ENCODE data around the gene SLC4A3.
A peak's percentile ranks its signal among the peaks of the same experiment; 100 is the strongest.

The SLC4A3 gene, protein sequence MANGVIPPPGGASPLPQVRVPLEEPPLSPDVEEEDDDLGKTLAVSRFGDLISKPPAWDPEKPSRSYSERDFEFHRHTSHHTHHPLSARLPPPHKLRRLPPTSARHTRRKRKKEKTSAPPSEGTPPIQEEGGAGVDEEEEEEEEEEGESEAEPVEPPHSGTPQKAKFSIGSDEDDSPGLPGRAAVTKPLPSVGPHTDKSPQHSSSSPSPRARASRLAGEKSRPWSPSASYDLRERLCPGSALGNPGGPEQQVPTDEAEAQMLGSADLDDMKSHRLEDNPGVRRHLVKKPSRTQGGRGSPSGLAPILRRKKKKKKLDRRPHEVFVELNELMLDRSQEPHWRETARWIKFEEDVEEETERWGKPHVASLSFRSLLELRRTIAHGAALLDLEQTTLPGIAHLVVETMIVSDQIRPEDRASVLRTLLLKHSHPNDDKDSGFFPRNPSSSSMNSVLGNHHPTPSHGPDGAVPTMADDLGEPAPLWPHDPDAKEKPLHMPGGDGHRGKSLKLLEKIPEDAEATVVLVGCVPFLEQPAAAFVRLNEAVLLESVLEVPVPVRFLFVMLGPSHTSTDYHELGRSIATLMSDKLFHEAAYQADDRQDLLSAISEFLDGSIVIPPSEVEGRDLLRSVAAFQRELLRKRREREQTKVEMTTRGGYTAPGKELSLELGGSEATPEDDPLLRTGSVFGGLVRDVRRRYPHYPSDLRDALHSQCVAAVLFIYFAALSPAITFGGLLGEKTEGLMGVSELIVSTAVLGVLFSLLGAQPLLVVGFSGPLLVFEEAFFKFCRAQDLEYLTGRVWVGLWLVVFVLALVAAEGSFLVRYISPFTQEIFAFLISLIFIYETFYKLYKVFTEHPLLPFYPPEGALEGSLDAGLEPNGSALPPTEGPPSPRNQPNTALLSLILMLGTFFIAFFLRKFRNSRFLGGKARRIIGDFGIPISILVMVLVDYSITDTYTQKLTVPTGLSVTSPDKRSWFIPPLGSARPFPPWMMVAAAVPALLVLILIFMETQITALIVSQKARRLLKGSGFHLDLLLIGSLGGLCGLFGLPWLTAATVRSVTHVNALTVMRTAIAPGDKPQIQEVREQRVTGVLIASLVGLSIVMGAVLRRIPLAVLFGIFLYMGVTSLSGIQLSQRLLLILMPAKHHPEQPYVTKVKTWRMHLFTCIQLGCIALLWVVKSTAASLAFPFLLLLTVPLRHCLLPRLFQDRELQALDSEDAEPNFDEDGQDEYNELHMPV

DNA sequence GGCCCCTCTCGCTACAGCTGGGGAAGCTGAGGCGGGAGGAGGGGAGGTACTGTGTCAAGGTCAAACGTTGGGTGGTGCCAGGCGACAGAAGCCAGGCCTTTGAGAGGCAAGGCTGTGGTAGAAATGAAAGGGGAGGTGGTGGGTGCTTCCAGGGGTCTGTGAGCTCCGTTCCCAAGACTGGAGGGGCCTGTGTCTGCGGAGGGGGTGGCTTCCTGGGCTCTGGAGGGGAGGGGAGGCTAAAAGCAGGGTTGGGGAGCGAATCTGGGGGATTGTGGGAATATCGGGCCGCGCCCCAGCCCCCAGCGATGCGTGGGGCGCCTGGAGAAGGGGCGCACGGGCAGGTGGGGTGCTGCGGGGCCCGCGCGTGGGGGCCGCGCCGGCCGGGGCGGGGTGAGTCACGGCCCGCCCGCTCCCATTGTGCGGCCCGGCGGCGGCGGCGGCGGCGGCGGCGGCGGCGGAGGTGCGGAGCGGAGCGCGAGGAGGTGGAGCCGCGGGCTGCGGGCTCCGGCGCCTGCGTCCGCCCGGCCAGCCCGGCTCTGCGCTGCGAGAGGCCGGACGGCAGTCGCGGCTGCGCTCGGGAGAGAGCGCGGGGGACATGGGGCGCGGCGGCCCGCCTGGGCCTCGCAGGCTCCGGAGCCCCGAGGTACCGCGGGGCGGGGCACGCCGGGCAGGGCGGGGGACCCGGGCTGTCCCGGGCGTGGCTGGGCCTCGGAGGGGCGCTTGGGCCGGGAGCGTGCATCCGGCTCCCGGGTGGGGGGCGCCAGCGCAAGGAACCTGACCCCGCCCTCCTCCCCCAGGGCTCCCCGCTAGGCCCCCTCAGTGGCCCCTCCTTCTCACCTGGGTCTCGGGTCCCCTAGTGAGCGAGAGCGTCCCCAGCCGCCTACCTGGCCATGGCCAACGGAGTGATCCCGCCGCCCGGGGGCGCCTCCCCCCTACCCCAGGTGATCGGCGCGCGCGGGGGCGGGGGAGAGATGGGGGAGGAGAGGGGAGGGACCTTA lies at the start of gene SLC4A3:
Gene SLC4A3, plus strand, starts transcription at position 528 of the 998 bp plus-strand sequence. Its CDS starts 363 bp downstream, at position 891.
- no peak for FAIRE-seq

DNA sequence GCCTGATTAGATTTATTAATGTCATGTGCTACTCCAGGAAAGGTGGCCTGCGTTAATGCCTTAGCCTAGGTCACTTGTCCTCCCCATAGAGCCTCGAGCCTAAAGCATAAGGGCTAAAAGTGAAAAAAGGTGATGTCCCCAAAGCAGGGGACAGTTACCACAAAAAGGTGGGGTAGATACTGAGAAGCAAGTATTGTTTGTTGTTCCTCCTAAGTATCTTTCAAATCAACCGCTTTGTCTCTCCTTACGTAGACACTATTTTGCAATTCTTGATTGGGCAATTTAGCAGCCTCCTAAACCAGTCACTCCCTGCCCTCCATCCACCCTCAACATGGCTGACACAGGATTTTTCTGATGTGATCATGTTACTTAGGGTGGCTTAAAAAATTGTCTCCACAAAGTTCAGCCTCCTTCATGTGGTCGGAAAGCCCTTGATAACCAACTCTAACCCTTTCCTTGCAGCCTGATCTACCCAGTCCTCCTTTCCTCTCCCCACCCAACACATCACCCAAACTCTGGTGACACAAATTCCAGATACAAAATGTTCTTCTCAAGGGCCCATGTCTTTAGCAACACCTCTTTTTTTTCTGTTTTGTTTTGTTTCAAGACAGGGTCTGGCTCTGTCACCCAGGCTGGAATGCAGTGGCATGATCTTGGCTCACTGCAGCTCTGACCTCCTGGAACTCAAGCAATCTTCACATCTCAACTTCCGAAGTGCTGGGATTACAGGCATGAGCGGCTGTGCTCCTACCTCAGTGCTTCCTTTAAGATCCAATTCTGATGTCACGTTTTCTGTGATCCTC lies 48.4 kb upstream of the SLC4A3 start:
- FAIRE-seq = no peak

DNA sequence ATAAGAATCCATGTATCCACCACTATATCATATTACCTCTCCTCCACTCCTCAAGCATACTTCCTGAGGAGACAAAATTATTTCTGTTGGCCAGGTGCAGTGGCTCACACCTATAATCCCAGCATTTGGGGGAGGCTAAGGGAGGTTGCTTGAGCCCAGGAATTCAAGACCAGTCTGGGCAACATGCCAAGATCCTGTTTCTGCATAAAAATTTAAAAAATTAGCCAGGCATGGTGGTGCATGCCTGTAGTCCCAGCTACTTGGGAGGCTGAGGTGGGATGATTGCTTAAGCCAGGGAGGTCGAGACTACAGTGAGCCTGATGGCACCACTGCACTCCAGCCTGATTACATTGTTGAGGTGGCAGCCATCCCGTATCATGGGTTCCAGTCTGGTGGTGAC lies 46.1 kb upstream of the SLC4A3 start:
- no peak for FAIRE-seq

DNA sequence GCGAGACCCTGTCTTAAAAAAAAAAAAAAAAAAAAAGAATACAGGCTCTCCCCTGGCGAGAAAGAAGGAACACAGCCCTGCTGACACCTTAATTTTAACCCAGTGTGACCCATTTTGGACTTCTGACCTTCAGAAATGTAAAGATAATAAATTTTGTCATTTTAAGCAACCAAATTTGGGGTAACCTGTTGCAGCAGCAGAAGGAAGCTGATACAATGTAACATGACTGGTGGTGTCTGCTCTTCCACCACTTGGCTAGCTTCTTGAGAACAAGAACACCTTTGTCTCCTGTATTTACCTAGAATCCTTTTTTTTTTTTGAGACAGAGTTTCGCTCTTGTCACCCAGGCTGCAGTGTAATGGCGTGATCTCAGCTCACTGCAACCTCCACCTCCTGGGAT lies 36.3 kb upstream of the SLC4A3 start:
- FAIRE-seq = no peak

DNA sequence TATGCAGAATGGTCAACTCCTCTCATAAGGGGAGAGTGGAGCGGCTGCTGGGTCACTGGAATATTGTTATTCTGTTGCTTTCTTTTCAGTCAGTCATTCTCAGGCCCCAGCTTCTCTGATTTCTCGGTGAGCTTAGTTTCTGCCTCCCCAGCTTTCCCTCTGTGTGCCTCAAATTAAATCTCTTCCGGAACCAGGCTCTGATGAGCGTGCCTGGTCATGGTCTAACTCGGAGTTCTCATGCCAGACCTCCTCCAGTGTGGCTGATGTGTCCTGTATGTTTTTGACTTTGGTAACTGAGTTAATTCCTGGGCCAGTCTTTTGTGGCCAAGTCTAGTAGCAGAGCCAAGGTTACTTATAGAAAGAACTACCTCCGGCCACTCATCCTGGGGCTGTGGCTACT lies 34.7 kb upstream of the SLC4A3 start:
- FAIRE-seq = no peak

DNA sequence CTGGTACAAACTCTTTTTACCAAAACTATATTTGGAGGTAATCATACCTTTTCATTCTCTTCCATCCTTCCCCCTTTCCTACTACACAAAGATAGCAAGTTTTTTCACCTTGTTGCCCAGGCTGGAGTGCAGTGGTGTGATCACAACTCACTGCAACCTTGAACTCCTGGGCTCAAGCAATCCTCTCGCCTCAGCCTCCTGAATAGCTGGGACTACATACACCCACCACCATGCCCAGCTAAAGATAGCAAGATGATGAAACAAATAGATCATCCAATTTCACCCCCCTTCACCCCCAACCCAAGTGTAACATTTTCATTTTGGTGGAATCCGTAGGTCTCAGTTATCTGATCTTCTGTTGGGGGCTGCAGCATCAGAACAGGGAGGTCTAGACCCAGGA lies 34.3 kb upstream of the SLC4A3 start:
- FAIRE-seq = no peak

DNA sequence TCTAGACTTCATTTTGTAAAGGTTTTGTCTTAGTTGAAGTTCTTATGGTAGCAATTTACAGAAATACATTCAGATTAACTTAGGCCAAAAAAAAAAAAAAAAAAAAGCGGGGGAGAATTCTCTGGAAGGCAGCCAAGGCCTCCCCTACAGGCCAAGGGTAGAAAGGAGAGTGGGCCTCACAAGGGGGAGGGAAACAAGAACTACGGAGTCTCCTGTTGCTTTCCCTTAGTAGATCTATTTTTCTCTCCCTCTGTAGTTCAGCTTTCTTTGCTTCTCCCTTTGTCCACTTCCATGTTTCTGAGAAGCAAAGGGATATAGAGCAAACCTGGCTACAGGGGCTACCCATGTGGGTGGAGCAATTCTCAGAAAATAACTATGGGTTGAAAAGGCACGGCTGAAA lies 32.2 kb upstream of the SLC4A3 start:
- no peak for FAIRE-seq

DNA sequence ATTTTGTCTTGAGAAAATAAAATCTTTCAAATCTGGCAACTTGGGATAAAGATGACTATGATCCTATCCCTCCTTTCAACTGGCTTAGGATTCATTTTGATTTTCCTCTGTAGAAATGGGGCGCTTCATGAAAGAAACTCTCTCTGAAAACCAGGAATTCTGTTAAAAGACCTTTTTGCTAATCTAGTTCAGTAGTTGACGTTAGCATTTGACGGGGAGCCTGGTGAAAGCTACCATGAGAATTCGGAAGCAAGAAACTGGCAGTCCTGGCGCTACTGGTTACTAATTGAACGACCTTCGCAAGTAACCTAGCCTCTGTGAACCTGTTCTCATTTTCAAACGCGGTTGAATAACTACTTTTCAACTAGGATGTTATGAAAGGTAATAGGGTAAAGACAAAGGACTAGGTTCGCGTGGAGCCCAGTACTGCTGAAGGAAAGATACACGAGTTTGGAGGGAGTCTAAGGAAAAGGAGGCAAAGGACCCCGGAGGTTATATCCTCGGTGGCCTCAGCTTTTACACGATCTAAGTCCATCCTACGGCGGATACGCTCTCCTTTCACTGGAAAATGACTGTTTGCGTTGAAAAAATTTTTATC lies 30.4 kb upstream of the SLC4A3 start:
- FAIRE-seq = peak; percentile 56

DNA sequence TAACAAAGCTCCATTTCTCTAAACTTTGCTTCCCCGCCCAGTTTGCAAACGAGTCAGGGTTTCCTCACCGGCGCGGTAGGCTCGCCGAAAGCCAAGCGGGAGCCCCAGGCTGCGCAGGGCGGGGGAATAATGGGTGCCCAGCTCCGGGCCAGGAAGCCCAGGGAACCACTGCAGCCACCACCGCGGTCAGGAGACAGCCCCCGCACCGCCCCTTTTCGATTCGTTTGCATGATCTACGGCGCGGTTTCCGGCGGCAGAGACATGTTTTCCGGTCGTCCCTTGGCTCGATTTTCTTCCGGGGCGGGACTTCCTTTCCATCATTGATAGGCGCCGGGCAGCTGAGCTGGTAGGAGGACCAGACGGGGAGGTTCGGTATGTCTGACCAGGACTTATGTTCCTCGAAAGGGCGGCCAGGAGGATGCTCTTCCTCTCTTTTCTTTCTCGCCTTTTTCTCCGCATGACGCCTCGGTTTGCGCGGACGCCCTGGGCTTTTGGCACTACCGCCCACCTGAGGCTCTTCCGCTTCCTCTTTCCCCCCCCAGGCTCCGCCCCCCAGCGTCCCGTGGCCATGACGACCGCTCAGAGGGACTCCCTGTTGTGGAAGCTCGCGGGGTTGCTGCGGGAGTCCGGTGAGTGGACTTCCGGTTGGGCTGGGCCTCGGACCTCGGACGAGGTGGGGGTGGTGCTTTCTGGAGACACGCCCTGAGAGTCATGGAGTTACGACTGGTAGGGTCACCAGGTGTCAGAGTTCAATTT lies 29.7 kb upstream of the SLC4A3 start, which contains the start of gene STK11IP:
Gene STK11IP, plus strand, starts transcription at position 306 of the 756 bp plus-strand sequence. Its CDS starts 263 bp downstream, at position 569.
- peak; percentile 97 for FAIRE-seq

DNA sequence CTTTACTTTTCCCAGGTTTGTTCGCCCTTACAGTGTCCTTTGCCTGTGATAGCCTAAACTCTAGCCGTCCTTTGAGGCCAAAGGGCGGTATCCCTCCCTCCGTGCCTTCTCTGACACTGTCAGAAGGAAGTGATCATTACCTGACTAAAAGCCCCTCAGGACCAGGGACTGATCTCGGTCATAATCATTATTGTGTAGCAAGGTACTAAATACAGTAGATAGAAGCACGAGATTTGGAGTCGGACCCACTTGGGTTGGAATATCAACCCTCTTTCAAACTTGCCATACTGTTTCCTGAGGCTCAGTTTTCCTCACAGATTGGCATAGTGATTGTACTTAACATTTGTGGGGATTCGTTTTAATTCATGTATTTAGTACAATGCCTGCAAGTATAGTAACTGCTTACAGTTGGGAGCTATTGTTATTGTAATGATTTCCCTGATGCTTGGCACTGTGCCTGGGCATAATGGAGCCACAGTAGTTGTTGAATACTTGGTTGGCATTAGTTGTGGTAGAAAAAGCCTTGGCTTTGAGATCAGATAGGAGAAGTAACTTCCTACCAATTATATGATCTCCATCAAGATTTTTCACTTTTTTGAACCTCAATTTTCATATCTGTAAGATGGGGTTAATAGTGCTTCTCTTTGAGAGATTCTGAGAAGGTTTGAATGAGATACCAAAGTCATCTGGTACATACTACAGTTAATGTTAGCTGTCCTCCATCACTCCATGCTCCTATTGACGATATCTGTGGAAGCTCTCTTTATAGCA lies 28.9 kb upstream of the SLC4A3 start:
- no peak for FAIRE-seq

DNA sequence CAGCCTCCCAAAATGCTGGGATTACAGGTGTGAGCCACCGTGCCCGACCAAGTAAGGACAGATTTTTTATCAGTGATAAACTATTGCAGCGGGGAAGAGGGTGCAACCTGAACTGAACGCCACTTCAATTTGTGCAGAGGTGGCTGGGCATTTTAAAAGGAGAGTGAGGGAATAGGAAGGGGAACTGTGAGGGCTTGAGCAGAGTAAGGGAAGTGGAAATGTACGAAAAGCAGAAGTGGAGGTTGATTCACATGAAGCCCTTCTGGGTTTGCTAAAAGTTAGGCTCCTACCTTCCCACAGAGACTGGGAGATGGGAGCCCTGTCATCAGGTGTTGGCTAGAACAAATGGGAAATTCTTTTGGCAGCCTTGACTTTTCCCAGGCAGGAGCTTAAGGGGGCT lies 23.7 kb upstream of the SLC4A3 start:
- no peak for FAIRE-seq

DNA sequence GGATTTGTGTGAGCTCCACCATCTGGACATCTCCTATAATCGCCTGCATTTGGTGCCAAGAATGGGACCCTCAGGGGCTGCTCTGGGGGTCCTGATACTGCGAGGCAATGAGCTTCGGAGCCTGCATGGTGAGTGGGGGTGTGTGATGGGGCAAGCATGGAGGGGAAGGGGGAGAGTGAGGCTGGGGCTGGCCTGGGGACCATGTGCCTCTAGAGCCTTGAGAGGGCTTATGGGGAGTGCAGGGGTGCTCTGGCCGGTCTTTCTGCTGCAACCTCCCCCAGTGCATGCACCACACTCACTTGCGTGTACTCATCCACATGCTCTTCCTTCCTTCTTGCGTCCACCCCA lies 21.8 kb upstream of the SLC4A3 start:
- FAIRE-seq = no peak

DNA sequence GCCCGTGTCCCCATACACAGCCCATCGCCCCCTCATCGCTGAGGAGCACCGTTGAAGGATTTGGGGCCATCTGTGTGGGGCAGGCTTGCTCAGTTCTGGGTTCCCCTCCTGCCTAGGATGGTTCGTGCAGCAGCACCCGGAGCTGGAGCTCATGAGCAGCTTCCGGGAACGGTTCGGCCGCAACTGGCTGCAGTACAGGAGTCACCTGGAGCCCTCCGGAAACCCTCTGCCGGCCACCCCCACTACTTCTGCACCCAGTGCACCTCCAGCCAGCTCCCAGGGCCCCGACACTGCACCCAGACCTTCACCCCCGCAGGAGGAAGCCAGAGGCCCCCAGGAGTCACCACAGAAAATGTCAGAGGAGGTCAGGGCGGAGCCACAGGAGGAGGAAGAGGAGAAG lies 19.5 kb upstream of the SLC4A3 start:
- FAIRE-seq = no peak

DNA sequence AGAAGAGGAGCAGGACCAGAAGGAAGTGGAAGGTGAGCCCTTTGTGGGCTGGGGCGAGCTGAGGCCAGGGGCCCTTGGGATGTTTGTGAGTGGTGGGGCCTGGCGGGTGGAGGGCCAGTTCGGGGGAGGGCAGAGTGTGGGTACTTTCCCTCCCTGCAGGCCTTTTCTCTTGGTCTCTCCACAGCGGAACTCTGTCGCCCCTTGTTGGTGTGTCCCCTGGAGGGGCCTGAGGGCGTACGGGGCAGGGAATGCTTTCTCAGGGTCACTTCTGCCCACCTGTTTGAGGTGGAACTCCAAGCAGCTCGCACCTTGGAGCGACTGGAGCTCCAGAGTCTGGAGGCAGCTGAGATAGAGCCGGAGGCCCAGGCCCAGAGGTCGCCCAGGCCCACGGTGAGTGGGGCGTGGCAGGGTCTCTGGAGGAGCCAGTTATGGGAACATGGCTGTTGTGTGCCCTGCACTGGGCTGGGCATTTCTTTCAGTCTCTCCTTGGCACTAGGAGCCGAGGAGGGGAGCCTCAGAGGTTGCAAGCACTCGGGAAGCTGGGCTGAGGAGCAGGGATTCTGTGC lies 18.9 kb upstream of the SLC4A3 start:
- FAIRE-seq = no peak

DNA sequence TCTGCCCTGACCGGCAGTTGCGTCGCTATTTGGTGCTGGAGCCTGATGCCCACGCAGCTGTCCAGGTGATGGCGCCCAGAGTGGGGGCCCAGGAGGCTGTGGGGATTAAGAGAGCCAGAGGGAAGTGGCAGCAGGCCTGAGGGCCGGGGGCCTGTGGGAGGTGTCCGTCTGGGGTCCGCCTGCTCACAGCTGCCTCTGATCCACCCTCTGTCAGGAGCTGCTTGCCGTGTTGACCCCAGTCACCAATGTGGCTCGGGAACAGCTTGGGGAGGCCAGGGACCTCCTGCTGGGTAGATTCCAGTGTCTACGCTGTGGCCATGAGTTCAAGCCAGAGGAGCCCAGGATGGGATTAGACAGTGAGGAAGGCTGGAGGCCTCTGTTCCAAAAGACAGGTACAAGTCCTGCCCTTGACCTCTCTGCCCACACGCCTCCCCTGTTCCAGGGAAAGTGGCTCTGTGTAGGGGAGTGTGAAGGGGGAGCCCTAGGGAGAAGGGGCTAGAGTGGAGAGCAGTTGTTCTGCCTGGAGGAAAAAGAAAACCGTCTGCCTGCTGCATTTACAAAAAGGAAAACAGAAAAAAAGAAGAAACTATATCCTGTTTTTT lies 18.2 kb upstream of the SLC4A3 start:
- FAIRE-seq = no peak

DNA sequence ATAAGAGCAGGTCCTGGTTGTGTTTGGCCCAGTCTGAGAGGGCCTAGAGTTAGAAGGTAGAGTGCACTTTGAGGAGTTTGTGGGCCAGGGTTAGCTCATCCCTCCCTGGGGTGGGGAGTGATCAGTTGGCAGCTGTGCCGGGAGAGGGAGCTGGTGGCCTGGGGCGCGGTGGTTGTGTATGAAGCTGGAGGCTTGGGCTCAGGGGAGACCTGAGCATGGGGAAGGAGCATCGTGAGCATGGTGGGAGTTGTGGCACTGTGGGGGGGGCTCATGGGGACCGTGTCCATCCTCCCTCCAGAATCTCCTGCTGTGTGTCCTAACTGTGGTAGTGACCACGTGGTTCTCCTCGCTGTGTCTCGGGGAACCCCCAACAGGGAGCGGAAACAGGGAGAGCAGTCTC lies 16.1 kb upstream of the SLC4A3 start:
- no peak for FAIRE-seq

DNA sequence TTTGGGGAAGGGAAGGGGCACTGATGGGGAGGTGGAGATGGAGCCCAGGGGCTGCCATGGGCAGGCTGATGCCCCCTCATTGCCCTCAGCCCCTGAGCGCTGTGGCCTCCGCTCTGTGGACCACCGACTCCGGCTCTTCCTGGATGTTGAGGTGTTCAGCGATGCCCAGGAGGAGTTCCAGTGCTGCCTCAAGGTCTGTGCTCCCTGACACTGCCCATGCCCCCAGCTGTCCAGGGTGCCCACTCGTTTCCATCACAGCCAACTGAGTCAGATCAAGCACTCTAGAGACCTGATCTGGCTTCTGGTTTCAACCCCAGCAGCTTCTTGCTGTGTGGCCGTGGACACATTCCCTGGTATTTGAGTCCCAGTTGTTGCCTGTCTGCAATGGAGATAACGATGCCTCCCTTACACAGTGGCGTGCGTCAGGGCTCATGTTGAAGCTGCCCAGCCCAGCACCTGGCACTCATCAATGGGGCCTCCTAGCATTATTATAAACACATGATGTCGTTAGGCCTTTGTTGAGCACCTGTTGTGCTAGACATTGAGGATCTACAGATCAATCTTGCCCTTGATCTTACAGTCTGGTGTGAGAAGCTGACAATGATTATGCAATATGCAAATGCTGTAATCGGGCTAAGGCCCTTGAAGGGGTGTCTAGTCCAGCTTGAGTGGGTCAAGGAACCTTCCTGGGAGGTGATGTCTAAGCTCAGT lies 15.4 kb upstream of the SLC4A3 start:
- no peak for FAIRE-seq

Measured in G401.6 (cell line).